ENCODE measurements around the gene BTK.
"Not testable (repeated sequence)": the region's sequence is repeated elsewhere in the genome, so short reads cannot be mapped to it uniquely, and the experiment has no call there.

BTK gene

DNA sequence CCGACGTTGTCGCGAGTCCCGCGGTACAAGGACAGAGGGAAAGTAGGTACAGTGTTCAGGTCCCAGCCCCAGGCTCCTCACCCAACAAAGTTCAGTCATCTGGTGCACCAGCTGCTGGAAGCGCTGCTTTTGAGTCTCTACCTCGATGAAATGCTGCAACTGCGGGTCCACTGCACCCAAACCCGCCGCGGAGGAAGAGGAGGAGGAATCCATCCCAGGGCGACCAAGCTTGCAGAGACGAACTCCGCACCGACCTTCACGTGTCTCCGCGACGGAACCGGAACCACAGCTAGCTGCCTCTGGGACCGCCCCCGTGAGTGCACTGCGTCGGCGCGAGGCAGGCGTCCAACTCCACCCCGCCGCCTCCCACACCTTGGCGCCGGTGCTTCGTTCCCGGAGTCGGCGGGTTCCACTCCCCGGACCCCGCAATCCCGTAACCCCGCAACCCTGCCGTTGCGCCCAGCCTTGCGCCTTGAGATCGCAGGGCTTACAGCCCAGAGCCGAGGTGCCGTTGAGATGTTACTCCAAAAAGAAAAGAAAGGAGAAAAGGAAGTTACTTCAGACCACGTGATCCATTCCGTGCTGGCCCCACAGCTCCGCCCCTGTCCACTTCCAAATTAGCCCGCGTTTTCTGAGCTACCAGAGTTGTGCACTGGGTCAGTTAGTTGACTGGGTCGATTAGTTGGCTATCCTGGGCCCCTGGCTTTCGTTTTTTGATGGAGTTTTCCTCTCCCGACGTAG is 37.4 kb downstream of the BTK start, which contains the start of gene TIMM8A:
TSS of gene TIMM8A (minus strand) at position 291 of the 741 bp plus-strand sequence. CDS start at position 213, 78 bp downstream.
- Histone ChIP-seq H3K36me3 (ENCODE audit: control insufficient read depth in 2 of 2, insufficient read depth in 2 of 2, low read length in 2 of 2) (no peaks in the 10 kb centered on the region), H3K27me3 (ENCODE audit: control insufficient read depth in 2 of 2, insufficient read depth in 2 of 2, low read length in 2 of 2) (no peaks in the 10 kb centered on the region), H3K4me1 (ENCODE audit: control insufficient read depth in 2 of 2, insufficient read depth in 2 of 2, low read length in 2 of 2) (no peaks in the 10 kb centered on the region), H3K4me3 (ENCODE audit: low read length in 2 of 2) (peak within 1 kb of the TSS; percentile 81 to 87), H3K9me3 (ENCODE audit: control insufficient read depth in 2 of 2, low read length in 2 of 2) (no peaks in the 10 kb centered on the region), H3K27ac (ENCODE audit: low read depth in 2 of 2, low read length in 2 of 2) (peak within 1 kb of the TSS; percentile 84 to 87), H3K9ac (ENCODE audit: low read depth in 1 of 2, low read length in 2 of 2) (peak within 1 kb of the TSS; percentile 74 to 75)

DNA sequence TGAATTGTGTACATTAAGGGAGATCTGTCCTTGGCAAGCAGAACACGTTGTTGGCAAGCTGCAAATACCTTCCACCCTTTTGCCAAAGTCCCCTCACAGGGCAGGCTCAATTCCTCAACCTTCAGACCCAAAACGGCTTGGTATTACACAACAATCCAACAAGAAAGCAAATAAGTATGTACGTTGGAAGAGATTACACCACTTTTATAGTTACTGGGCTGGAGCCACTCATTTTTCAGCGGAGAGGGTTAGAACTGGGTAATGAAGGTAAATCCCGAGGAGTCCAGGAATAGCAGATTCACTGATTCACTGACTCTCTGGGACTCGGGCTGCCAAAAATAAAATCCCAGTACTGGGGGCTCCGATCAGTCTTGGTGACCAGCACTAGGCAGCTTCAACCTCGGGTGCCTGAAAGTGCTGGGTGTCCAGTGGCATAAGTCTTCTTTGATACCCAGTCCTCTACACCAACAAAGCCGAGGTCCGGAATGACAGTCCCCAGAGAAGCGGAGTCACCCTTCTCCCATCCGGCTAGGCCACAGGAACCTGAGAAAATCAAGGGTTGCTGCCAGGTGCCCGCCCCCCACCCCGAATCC is 38.0 kb downstream of the BTK start:
- H3K9ac ChIP-seq (ENCODE audit: low read depth in 1 of 2, low read length in 2 of 2): peak overlapping the region; percentile 63 to 74

DNA sequence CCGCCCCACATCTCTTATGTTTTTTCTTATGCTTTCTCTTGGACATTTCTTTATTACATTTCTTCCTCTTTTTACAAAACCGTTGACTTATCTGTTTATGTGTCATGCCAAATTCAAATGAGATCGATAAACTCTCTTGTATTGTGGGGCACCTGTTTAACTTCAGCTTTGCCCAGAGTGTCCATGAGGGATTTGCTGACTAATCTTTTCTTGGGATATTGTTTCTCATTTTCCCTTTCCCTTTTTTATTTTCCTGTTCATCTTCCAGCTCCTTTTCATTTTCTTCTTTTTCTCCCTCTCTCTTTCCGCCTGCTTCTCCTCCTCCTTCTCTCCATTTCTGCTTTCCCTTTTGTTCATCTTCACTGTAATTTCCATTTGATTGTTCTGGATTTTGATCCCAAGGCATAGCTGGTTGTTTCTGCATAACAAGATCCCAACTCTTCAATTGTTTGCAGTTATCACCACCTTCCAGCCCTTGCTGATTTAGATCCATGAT is 48.2 kb downstream of the BTK start:
- Histone ChIP-seq H3K9me3 (ENCODE audit: control insufficient read depth in 2 of 2, low read length in 2 of 2) (no peaks in the 10 kb centered on the region), H3K36me3 (ENCODE audit: control insufficient read depth in 2 of 2, insufficient read depth in 2 of 2, low read length in 2 of 2) (no peaks in the 10 kb centered on the region), H3K4me3 (ENCODE audit: low read length in 2 of 2) (no peak overlapping the region), H3K9ac (ENCODE audit: low read depth in 1 of 2, low read length in 2 of 2) (no peak overlapping the region), H3K4me1 (ENCODE audit: control insufficient read depth in 2 of 2, insufficient read depth in 2 of 2, low read length in 2 of 2) (no peaks in the 10 kb centered on the region), H3K27me3 (ENCODE audit: control insufficient read depth in 2 of 2, insufficient read depth in 2 of 2, low read length in 2 of 2) (no peaks in the 10 kb centered on the region), H3K27ac (ENCODE audit: low read depth in 2 of 2, low read length in 2 of 2) (no peak overlapping the region)

More for the DNA sequence above, 38.0 kb downstream of the BTK start:
- Histone ChIP-seq H3K36me3 (ENCODE audit: control insufficient read depth in 2 of 2, insufficient read depth in 2 of 2, low read length in 2 of 2) (no peaks in the 10 kb centered on the region), H3K4me3 (ENCODE audit: low read length in 2 of 2) (peak overlapping the region; percentile 81 to 87), H3K27ac (ENCODE audit: low read depth in 2 of 2, low read length in 2 of 2) (peak overlapping the region; percentile 34 to 87), H3K9me3 (ENCODE audit: control insufficient read depth in 2 of 2, low read length in 2 of 2) (no peaks in the 10 kb centered on the region), H3K4me1 (ENCODE audit: control insufficient read depth in 2 of 2, insufficient read depth in 2 of 2, low read length in 2 of 2) (no peaks in the 10 kb centered on the region), H3K27me3 (ENCODE audit: control insufficient read depth in 2 of 2, insufficient read depth in 2 of 2, low read length in 2 of 2) (no peaks in the 10 kb centered on the region)

DNA sequence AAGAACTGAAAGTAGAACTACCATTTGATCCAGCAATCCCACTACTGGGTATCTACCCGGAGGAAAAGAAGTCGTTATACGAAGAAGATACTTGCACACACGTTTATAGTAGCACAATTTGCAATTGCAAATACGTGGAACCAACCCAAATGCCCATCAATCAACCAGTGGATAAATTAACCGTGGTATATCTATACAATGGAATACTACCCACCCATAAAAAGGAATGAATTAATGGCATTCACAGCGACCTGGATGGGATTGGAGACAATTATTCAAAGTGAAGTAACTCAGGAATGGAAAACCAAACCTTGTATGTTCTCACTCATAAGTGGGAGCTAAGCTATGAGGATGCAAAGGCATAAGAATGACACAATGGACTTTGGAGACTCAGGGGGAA is 51.7 kb downstream of the BTK start:
- H3K27me3 ChIP-seq (ENCODE audit: control insufficient read depth in 2 of 2, insufficient read depth in 2 of 2, low read length in 2 of 2); H3K36me3 ChIP-seq (ENCODE audit: control insufficient read depth in 2 of 2, insufficient read depth in 2 of 2, low read length in 2 of 2); H3K9ac ChIP-seq (ENCODE audit: low read depth in 1 of 2, low read length in 2 of 2); H3K4me1 ChIP-seq (ENCODE audit: control insufficient read depth in 2 of 2, insufficient read depth in 2 of 2, low read length in 2 of 2); H3K4me3 ChIP-seq (ENCODE audit: low read length in 2 of 2); H3K9me3 ChIP-seq (ENCODE audit: control insufficient read depth in 2 of 2, low read length in 2 of 2); H3K27ac ChIP-seq (ENCODE audit: low read depth in 2 of 2, low read length in 2 of 2): not testable (repeated sequence)

DNA sequence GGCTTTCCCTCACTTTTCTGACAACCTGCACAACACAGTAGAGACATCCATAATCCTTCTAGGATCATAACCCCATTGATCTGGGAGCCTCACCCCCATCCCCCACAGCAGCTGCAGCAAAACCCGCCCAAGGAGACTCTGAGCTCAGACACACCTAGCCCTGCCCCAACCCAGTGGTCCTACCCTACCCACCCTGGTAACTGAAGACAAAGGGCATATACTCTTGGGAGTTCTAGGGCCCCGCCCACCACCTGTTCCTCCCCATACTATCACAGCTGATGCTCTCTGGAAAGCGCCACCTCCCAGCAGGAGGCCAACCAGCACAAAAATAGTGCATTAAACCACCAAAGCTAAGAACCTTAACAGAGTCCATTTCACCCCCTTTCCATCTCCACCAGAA is 59.4 kb downstream of the BTK start:
- H3K9ac ChIP-seq (ENCODE audit: low read depth in 1 of 2, low read length in 2 of 2); H3K4me3 ChIP-seq (ENCODE audit: low read length in 2 of 2); H3K9me3 ChIP-seq (ENCODE audit: control insufficient read depth in 2 of 2, low read length in 2 of 2); H3K36me3 ChIP-seq (ENCODE audit: control insufficient read depth in 2 of 2, insufficient read depth in 2 of 2, low read length in 2 of 2); H3K27me3 ChIP-seq (ENCODE audit: control insufficient read depth in 2 of 2, insufficient read depth in 2 of 2, low read length in 2 of 2); H3K27ac ChIP-seq (ENCODE audit: low read depth in 2 of 2, low read length in 2 of 2); H3K4me1 ChIP-seq (ENCODE audit: control insufficient read depth in 2 of 2, insufficient read depth in 2 of 2, low read length in 2 of 2): not testable (repeated sequence)

DNA sequence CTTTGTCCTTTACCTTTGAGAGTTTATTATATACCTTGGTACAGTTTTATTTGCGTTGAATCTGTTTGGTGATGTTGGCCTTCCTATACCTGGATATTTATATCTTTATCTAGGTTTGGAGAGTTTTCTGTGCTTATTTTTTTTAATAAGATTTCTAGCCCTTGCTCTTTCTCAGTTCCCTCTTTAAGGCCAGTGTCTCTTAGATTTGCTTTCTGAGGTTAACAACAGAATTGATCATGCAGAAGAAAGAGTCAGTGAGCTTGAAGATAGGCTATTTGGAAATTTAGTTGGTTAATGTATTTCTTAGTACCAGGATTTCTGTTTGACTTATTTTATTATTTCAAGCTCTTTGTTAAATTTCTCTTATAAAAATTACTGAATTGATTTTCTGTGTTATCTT is 82.2 kb downstream of the BTK start:
- Histone ChIP-seq H3K27me3 (ENCODE audit: control insufficient read depth in 2 of 2, insufficient read depth in 2 of 2, low read length in 2 of 2) (no peaks in the 10 kb centered on the region), H3K36me3 (ENCODE audit: control insufficient read depth in 2 of 2, insufficient read depth in 2 of 2, low read length in 2 of 2) (no peaks in the 10 kb centered on the region), H3K9me3 (ENCODE audit: control insufficient read depth in 2 of 2, low read length in 2 of 2) (no peaks in the 10 kb centered on the region), H3K27ac (ENCODE audit: low read depth in 2 of 2, low read length in 2 of 2) (no peak overlapping the region), H3K4me3 (ENCODE audit: low read length in 2 of 2) (no peak overlapping the region), H3K4me1 (ENCODE audit: control insufficient read depth in 2 of 2, insufficient read depth in 2 of 2, low read length in 2 of 2) (no peaks in the 10 kb centered on the region), H3K9ac (ENCODE audit: low read depth in 1 of 2, low read length in 2 of 2) (no peak overlapping the region)
